Right lobe of liver (tissue), 4 donors: Measurements from ENCODE around the gene RGS10.

Source experiments
- CTCF ChIP-seq, 4 donors: fragments of 200-600 bp in 3 of 4; fragments of 450-650 bp in 1 of 4; IDR thresholded peaks; one replicate each; pipeline versions ENCODE4 v1.5.1 to v1.8.0; 2016 to 2022; ENCODE audit warnings: antibody characterized with exemption in 4 of 4, mild to moderate bottlenecking in 2 of 4
- POLR2A ChIP-seq: fragments of 450-650 bp; IDR thresholded peaks from one replicate; pipeline ENCODE4 v1.6.1; 2017; ENCODE audit warnings: antibody characterized with exemption, mild to moderate bottlenecking
- donor health status: DM: no; HTN: no; CAD: no.
- donor health status: DM: no; HTN: no; CAD: no.
- donor health status: DM: no; HTN: yes; CAD: no.

DNA sequence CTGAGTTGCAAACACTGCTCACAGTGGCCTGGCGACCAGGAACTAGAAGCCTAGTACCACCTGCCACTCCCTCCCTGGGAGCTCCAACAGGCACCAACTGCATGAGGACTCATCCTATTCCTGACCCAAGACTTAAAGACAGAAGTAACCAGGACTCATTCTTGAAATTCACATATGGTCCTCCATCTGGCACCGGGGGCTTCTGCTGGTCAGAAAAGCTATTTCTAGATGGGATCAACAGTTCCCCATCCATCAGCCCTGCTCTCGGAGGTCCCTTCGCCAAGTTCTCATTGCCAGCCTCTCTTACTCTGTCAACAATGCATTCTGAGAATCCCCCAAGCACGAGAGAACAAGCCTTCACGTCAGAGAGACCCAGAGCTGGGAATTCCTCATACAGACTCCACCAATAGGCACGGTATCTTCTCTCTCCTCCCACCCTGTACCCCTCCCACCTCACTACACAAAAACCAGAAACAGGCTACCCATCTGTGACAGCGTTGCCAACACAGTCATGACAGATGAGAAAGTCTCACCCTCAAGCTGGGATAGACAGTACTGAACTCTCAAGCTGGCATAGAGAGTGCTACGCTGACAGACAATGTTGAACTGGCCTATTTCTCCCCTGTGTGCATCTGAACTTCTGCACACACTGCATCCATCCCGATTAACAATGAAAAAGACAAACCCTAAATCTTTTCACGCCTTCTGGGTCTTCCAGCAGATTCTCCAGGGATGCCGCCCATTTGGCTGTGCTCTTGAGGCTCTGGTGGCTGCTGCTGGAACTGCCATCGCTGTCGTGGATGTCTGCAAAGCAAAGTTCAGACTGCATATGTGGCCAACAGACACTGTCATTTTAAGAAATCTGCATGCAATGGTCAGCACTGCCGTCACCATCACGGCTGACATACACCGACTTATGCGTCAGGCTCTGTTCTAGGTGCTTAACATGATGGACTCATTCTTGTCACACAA lies 15.6 kb downstream of the RGS10 start:
- no peak for TF ChIP-seq CTCF (IDR thresholded peaks at IDR 0.05)
- TF ChIP-seq POLR2A, result no peak
